Measurements from ENCODE around the gene IL11.

The IL11 gene

DNA sequence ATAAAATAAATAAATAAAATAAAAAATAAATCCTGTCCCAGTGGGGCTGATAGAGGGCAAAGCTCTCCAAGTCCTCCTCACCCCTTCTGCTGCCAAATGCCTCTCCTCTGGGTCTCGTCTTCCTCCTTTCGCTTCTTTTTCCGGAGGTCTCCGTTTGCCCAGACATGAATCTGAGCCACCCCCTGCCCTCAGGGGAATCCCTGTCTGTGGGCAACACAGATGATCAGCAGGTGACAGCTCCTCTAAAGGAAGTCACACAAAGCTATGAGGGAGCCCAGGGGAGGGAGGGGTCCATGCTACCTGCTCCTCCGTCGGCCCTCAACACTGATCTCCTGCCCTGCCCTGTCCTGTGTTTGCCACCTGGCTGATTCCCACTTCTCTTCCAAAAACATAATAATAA is 45.6 kb downstream of the IL11 start:
- no peak for DNase-seq (ENCODE audit: low read depth)

DNA sequence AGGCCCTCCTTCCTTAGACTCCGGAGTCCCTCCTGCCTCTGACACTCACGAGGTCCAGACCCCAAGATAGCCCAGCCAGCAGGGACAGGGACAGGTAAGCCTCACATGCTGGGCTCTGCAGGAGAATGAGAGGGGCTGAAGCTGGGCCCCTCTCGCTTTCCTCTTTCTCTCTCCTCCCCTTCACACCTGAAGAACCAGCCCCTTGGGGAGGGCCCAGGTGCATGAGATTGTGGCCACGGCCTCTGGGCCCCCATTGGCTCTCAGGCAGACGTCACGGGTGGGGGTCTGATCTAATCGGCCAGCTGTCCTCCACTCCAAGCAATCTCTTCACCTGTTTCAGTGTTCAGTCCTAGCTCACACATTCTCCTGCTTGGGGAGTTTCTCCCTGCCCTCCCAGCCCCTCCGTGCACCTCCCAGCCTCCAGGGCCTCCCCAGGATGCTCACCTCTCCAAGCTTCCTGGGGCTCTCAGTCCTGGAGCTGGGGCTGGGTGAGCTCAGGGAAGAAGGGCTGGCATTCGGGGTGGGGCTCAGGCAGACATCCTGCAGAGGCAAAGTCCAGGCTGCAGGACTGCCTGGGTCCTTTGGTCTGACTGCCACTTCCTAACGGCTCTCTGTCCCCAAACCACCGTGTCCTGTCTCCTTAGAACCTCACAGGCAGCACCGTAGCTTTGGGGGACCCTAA is 47.9 kb downstream of the IL11 start:
- no peak for DNase-seq (ENCODE audit: low read depth)

DNA sequence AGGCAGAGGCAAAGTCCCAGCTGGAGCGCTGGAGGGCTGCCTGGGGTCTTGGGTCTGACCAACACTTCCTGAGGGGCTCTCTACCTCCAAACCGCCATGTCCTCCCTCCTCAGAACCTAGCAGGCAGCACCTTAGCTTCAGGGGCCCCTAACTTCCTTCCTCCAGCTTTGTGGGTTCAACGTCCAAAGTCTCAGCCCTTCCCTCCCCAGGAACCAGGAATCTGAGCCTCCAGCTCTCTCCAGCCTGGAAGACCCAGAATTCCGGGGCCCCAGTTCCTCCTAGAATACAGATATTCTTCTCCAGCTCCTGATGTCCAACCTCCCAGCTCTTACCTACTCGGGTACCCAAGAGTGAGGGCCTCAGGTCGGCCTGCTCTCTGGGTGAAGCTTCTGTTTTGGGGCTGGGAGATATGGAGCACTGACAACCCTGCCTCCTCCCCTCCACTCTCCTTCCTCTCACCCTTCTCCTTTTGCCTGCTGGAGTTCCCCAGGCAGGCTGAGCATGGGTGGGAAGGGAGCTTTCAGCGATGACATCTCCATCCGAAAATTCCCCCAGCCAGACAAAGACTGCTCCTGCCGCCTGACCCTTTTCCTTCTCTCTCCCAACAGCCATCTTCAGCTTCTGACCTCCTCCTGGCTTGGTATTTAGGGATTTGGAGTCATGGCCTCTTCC is 48.7 kb downstream of the IL11 start:
- no peak for DNase-seq (ENCODE audit: low read depth)

DNA sequence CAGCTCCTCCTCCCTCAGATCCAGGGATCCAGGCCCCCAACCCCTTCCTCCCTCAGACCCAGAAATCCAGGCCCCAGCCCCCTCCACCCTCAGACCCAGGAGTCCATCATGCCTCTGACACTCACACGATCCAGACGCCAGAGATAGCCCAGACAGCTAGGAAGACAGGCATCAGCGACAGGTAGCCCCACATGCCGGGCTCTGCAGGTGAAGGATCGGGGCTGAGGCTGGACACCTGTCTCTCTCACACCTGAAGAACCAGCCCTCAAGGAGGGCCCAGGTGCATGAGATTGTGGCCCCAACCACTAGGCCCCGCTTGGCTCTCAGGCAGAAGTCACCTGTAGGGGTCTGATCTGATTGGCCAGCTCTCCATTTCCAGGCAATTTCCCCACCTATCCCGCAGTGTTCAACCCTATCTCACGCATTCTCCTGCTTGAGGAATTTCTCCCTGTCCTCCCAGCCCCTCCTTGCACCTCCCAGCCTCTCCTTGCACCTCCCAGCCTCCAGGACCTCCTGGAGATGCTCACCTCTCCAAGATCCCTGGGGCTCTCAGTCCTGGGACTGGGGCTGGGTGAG is 49.3 kb downstream of the IL11 start:
- DNase-seq (ENCODE audit: low read depth): no peak

GRCh38 chr19:55319785-55320184 is 50.5 kb downstream of the IL11 start:
- no peak for DNase-seq (ENCODE audit: low read depth)

- no peak for DNase-seq (ENCODE audit: low read depth)
Observed at GRCh38 chr19:55316646-55317045, 53.6 kb downstream of the IL11 start.

DNA sequence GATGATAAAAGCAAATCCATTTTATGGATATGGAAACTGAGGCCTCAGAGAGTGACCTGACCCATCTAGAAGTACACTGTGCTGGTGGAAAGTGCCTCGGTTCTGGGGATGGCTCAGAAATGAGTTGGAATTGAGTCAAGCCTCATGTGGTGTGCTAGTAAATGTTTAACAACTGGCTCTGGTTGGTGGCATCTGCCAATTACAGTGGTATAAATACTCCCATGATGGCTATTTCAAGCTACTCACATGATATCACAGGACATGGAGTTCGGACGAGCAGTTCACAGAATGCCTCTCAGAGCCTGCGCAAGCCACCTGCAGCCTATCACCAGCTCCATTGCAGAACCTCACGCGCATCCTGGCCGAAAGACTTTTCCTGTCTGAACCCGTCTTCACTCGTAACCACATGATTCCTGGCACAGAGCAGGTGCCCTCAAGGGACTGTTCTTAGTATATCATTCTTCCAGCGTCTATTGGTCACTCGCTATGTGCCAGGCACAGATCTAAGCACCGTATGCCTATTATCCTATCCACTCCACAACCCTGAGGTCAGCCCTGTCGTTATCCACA is 54.2 kb downstream of the IL11 start:
- no peak for DNase-seq (ENCODE audit: low read depth)

GRCh38 chr19:55314396-55314795 is 55.9 kb downstream of the IL11 start:
- no peak for DNase-seq (ENCODE audit: low read depth)

Measured in stimulated activated CD4-positive, alpha-beta T cell treated with anti-CD3 and anti-CD28 coated beads, Interleukin-2, amount 100 ng/mL, for 4 hours (primary cell).